ENCODE data around the gene ZNF709. TPM values are rescaled to one million over a fixed set of nuclear protein-coding genes. Genes with fewer than 3 reads are reported as not detected.
A peak's percentile ranks its signal among the peaks of the same experiment; 100 is the strongest.
"Not testable (repeated sequence)": the region's sequence is repeated elsewhere in the genome, so short reads cannot be mapped to it uniquely, and the experiment has no call there.

Gene ZNF709
- total and polyA plus RNA-seq, 7 donors: 0.46 to 8.3 (median 2.4) TPM

DNA sequence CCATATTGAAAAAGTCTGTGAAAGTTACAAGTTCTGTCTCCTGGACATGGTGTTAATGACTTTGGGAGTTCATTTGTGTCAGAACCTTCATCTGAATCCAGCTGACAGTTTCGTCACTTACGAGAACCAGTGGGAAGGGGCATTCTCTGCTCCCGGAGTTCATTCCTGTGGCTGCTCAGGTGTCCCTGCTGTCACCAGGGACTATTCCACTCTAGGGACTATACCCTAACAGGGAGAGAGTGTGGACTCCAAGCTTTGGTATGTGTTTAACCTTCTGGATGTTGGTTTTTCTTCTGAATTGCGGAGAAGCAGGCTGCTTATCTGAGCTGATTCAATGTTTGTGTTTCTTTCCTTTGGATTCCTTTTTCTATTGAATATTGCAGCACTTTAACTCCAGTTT lies 12.4 kb upstream of the ZNF709 start:
- peaks cover 0 to 15% (median 7%) of the 10 kb centered on the region in 4 donors for H3K4me1 ChIP-seq
- intact Hi-C loops (cut with DNase I): loop anchor here (5.0 kb wide), 1 partner anchor 55 kb away; the partner anchor contains the start of gene ZNF443
- no peak for TF ChIP-seq EP300 (IDR thresholded peaks at IDR 0.05)
- TF ChIP-seq, protein P1, sequence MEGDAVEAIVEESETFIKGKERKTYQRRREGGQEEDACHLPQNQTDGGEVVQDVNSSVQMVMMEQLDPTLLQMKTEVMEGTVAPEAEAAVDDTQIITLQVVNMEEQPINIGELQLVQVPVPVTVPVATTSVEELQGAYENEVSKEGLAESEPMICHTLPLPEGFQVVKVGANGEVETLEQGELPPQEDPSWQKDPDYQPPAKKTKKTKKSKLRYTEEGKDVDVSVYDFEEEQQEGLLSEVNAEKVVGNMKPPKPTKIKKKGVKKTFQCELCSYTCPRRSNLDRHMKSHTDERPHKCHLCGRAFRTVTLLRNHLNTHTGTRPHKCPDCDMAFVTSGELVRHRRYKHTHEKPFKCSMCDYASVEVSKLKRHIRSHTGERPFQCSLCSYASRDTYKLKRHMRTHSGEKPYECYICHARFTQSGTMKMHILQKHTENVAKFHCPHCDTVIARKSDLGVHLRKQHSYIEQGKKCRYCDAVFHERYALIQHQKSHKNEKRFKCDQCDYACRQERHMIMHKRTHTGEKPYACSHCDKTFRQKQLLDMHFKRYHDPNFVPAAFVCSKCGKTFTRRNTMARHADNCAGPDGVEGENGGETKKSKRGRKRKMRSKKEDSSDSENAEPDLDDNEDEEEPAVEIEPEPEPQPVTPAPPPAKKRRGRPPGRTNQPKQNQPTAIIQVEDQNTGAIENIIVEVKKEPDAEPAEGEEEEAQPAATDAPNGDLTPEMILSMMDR (IDR thresholded peaks at IDR 0.05): no peak
- no peak for TF ChIP-seq POLR2A (IDR thresholded peaks at IDR 0.05)
- no peak for TF ChIP-seq POLR2AphosphoS5 (IDR thresholded peaks at IDR 0.05)
- no peaks in the 10 kb centered on the region for H3K36me3 ChIP-seq
- no peak overlapping the region for H3K4me3 ChIP-seq
- WGBS, 2 donors: 95% methylated on average over 4 of the region's 4 CpGs
- H3K27me3 ChIP-seq: no peaks in the 10 kb centered on the region
- no peak overlapping the region for H3K27ac ChIP-seq
- no peaks in the 10 kb centered on the region for H3K9me3 ChIP-seq
- no peak for DNase-seq

GRCh38 chr19:12496480-12496879 lies 11.9 kb upstream of the ZNF709 start:
- TF ChIP-seq EP300 (IDR thresholded peaks at IDR 0.05) (no peak), POLR2A (IDR thresholded peaks at IDR 0.05) (no peak), POLR2AphosphoS5 (IDR thresholded peaks at IDR 0.05) (no peak)
- TF ChIP-seq, protein P1 (IDR thresholded peaks at IDR 0.05): no peak
- intact Hi-C loops (cut with DNase I): loop anchor here (5.0 kb wide), 1 partner anchor 54 kb away; the partner anchor contains the start of gene ZNF443
- H3K4me1 ChIP-seq: peaks cover 0 to 15% (median 7%) of the 10 kb centered on the region in 4 donors
- H3K27me3 ChIP-seq: no peaks in the 10 kb centered on the region
- H3K36me3 ChIP-seq: no peaks in the 10 kb centered on the region
- no peak overlapping the region for H3K27ac ChIP-seq
- no peaks in the 10 kb centered on the region for H3K9me3 ChIP-seq
- 90% methylated on average over 6 of the region's 6 CpGs for WGBS, 2 donors
- no peak overlapping the region for H3K4me3 ChIP-seq
- DNase-seq: no peak

GRCh38 chr19:12495002-12495802 lies 10.6 kb upstream of the ZNF709 start:
- Histone ChIP-seq H3K4me1 (peaks cover 0 to 15% (median 7%) of the 10 kb centered on the region in 4 donors), H3K4me3 (peak overlapping the region; percentile 46 to 68 (median 58)), H3K9me3 (no peaks in the 10 kb centered on the region), H3K27me3 (no peaks in the 10 kb centered on the region), H3K27ac (peak overlapping the region; percentile 64 to 85 (median 76)), H3K36me3 (no peaks in the 10 kb centered on the region)
- 0 to 3% methylated on average over 51 of the region's 51 CpGs for WGBS, 2 donors
- TF ChIP-seq EP300 (IDR thresholded peaks at IDR 0.05): no peak
- TF ChIP-seq, protein P1 (IDR thresholded peaks at IDR 0.05): peak in 1 of 4 experiments; percentile 8
- TF ChIP-seq POLR2AphosphoS5 (IDR thresholded peaks at IDR 0.05): peak; percentile 65 to 91 (median 75)
- TF ChIP-seq POLR2A (IDR thresholded peaks at IDR 0.05): peak in 1 of 2 donors; percentile 24
- peak; percentile 97 for DNase-seq
- intact Hi-C loops (cut with DNase I): loop anchor here (2.0 to 5.0 kb wide), 2 partner anchors 53 to 56 kb away; partner anchors contain the start of genes ZNF443 and ZNF564

GRCh38 chr19:12494260-12494860 lies 9.7 kb upstream of the ZNF709 start:
- no peaks in the 10 kb centered on the region for H3K36me3 ChIP-seq
- no peaks in the 10 kb centered on the region for H3K27me3 ChIP-seq
- WGBS, 2 donors: 95% methylated on average over 3 of the region's 3 CpGs
- no peaks in the 10 kb centered on the region for H3K9me3 ChIP-seq
- peaks cover 0 to 15% (median 7%) of the 10 kb centered on the region in 4 donors for H3K4me1 ChIP-seq
- TF ChIP-seq EP300 (IDR thresholded peaks at IDR 0.05) (no peak), POLR2A (IDR thresholded peaks at IDR 0.05) (no peak), POLR2AphosphoS5 (IDR thresholded peaks at IDR 0.05) (no peak)
- TF ChIP-seq, protein P1 (IDR thresholded peaks at IDR 0.05): no peak
- DNase-seq: no peak
- intact Hi-C loops (cut with DNase I): loop anchor here (2.0 kb wide), 1 partner anchor 56 kb away; the partner anchor contains the start of gene ZNF564
- peak overlapping the region in 2 of 4 donors; percentile 61 to 68 for H3K4me3 ChIP-seq
- H3K27ac ChIP-seq: peak overlapping the region in 3 of 4 donors; percentile 64 to 85 (median 73)

- WGBS, 2 donors: 92 to 97% methylated on average over 1 of the region's 1 CpG
- H3K4me3 ChIP-seq; H3K27ac ChIP-seq; H3K27me3 ChIP-seq; H3K36me3 ChIP-seq; DNase-seq; H3K9me3 ChIP-seq; intact Hi-C loops (cut with DNase I): not testable (repeated sequence)
- H3K4me1 ChIP-seq: peaks cover 0 to 22% (median 9%) of the 10 kb centered on the region in 4 donors
These were observed 1.7 kb upstream of the ZNF709 start for GRCh38 chr19:12486265-12486783.

Measured in sigmoid colon (tissue), 7 donors.